RPMI8226 (cell line): Measurements from ENCODE around the gene DNMT1.
"Not testable (repeated sequence)": the region's sequence is repeated elsewhere in the genome, so short reads cannot be mapped to it uniquely, and the experiment has no call there.

Experiments used
- DNase-seq: peaks from one replicate; pipeline ENCODE4 v3.0.0-alpha.2; 2015

DNMT1 gene

GRCh38 chr19:10194500-10195198, at the start of gene DNMT1:
Gene DNMT1 (minus strand): TSS chr19:10194953. CDS start chr19:10194899, 54 bp downstream.
- DNase-seq, result peak; percentile 98

GRCh38 chr19:10243606-10244005, 48.9 kb upstream of the DNMT1 start:
- no peak for DNase-seq

GRCh38 chr19:10241826-10242449, 47.2 kb upstream of the DNMT1 start:
- not testable (repeated sequence) for DNase-seq

DNA sequence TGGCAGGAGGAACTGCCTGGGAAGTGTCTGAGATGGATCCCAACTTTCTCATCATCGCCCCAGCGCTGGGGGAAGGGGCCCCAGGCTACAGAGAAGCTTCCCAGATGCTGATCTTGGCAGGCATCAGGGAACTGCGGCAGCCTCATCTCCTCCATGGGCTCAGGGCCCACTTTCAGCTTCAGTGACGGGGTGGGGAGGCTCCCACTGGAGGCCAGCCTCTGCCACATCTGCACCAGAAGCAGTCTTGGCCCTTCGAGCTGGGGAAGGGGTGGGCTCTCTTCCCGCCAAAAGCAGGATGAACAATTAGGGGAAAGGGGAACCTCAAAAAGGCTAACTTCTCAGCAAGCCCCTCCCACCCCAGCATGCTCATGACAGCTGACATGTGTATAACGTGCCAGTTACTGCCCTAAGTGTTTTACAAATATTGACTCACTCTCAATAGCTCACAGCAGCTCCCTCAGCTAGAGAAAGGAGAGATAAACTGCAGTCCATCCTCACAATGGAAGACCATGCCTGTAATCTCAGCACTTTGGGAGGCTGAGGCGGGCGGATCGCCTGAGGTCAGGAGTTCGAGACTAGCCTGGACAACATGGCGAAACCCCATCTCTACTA, 43.5 kb upstream of the DNMT1 start:
- DNase-seq, result no peak

GRCh38 chr19:10237702-10238101, 42.9 kb upstream of the DNMT1 start:
- no peak for DNase-seq

DNA sequence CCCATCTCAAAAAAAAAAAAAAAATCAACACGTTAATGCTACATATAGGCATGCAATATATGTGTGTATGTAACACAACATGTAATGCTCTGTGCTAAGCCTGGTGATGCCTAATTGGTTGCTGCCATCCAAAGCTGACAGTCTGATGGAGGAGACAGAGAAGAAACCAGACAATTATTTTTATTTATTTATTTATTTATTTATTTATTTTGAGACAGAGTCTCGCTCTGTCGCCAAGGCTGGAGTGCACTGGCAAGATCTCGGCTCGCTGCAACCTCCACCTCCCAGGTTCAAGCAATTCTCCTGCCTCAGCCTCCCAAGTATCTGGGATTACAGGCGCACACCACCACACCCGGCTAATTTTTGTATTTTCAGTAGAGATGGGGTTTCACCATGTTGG, 40.7 kb upstream of the DNMT1 start:
- DNase-seq, result not testable (repeated sequence)

GRCh38 chr19:10235003-10235402, 40.2 kb upstream of the DNMT1 start:
- DNase-seq, result no peak

- no peak for DNase-seq
Measured at GRCh38 chr19:10233946-10234345, 39.2 kb upstream of the DNMT1 start.

DNA sequence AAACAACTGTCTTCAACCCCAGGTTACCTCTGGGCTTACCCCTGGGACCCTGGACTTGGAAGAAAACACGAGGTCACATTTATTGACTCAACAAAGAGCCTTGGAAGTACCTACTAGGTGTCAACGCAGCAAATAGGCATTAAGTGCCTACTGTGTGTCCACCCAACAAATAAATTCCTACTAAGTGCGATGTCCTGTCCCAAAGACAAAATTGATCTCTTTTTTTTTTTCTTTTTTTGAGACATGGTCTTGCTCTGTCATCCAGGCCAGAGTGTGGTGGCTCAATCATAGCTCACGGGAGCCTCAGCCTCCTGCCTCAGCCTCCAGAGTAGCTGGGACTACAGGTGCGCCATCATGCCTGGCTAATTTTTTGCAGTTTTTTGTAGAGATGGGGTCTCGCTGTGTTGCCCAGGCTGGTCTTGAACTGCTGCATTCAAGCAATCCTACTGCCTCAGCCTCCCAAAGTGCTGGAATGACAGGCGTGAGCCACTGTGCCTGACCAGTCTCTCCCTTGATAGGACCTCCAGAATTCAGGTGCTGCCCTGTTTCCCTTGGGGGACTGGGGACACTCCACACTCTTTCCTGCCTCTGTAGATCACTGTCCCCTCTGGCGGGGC, 37.0 kb upstream of the DNMT1 start:
- no peak for DNase-seq

GRCh38 chr19:10230861-10231611, 36.3 kb upstream of the DNMT1 start, which contains the start of gene S1PR2:
Gene S1PR2 (minus strand): TSS chr19:10231331. CDS start chr19:10224905, 6,426 bp downstream.
- DNase-seq, result peak; percentile 88

DNA sequence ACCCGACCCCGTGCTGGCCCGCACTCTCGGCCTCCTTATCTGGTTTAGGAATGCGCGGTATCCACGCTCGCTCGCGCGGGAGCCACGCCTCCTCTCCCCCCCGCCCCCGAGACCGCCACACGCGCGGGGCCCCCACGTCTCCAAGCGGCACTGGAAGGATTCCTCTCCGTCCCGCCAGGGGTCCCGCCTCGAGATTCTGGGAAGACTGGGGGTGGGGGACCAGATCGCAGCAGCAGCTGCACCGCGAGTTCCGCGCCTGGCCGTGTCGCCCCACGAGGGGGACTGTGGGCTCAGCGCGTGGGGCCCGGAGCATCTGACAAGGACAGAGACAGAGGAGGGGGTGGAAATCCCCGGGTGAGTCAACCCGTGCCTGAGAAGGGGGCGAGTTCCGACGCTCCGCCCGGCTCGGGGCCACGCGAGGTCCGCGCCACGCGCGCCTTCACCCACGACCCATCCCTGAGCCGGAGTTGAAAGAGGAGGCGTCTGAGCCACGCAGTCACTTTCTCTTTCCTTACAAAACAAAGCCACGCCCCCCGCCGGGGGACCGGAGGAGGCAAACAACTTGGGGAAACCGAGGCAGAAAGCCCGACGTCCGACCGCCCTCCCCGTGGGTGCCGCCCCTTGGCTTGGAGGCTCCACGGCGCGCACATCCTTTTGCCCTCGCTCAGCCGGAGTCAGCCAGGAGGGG, 35.6 kb upstream of the DNMT1 start:
- peak; percentile 28 for DNase-seq

- peak; percentile 58 for DNase-seq
Measured at GRCh38 chr19:10228920-10229319, 34.2 kb upstream of the DNMT1 start.

GRCh38 chr19:10228393-10228792, 33.6 kb upstream of the DNMT1 start:
- DNase-seq, result no peak

- DNase-seq, result no peak
Measured at GRCh38 chr19:10227026-10227971, 32.5 kb upstream of the DNMT1 start.

- DNase-seq, result no peak
Measured at GRCh38 chr19:10226376-10227025, 31.7 kb upstream of the DNMT1 start.

GRCh38 chr19:10226021-10226375, 31.2 kb upstream of the DNMT1 start:
- no peak for DNase-seq

DNA sequence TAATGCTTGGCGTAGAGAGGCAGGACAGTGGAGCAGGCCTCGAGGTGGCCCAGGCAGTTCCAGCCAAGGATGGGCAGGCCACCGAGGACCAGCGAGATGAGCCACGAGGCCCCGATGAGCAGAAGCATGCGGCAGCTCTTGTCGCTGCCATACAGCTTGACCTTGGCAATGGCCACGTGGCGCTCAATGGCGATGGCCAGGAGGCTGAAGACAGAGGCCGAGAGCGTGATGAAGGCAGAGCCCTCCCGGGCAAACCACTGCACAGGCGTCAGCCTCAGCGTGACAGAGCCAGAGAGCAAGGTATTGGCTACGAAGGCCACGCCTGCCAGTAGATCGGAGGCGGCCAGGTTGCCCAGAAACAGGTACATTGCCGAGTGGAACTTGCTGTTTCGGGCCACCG, 29.6 kb upstream of the DNMT1 start:
- DNase-seq, result no peak

- DNase-seq, result no peak
Measured at GRCh38 chr19:10223488-10224213, 28.9 kb upstream of the DNMT1 start.

GRCh38 chr19:10222201-10222890, 27.6 kb upstream of the DNMT1 start:
- DNase-seq, result no peak
